ENCODE results near the gene DMRT3. TPM values are rescaled to one million over a fixed set of nuclear protein-coding genes. Genes with fewer than 3 reads are reported as not detected.
"Not testable (repeated sequence)": the region's sequence is repeated elsewhere in the genome, so short reads cannot be mapped to it uniquely, and the experiment has no call there.

DMRT3 gene
- total RNA-seq, 2 donors from 2014 or later = not detected

DNA sequence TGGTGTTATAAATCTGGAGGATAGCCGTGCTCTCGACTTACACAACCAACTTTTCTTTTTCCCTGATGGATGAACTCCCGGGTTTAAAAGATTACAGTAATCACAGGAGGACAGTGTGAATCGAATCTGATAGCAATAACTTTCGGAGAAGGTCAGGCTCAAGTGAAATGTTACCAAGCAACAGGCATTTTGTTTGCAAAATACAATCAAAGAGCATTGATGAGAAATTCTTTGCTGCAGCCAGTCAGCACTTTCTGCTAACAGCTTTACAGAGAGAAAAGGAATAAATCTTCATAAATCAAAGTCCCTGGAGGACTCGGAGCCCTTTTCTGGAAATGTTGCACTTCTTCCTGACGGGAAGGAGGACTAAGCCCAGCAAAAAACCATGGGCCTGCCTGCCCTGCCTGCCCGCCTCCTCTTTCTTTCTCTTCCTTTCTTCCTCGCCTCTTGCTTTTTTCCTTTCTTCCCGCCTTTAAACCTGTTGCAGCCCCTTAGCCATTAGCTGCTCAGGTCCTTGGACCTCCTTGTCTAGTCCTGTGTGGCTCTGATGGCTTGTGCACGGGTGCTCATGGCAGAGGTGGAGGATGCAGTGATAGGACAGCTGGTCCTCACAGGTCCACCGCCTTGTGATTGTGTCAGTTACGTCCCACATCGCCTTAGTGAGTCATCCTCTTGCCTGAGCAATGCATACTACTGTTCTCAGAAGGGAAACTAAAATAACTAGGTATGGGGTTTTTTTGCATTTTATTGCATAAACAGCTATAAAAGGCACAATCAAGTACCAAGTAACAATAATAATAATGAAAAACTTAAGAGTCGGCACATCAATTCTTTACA is 6.2 kb downstream of the DMRT3 start:
- DNase-seq = no peak
- Histone ChIP-seq H3K9me3 (no peaks in the 10 kb centered on the region), H3K27ac (no peak overlapping the region), H3K36me3 (no peaks in the 10 kb centered on the region), H3K4me3 (no peak overlapping the region), H3K9ac (ENCODE audit: low read depth in 2 of 2, low read length in 2 of 2) (no peak overlapping the region), H3K27me3 (peaks cover 58% of the 10 kb centered on the region), H3K4me1 (no peaks in the 10 kb centered on the region)
- intact Hi-C loops (cut with DNase I) = no loop called here
- TF ChIP-seq, protein P1, sequence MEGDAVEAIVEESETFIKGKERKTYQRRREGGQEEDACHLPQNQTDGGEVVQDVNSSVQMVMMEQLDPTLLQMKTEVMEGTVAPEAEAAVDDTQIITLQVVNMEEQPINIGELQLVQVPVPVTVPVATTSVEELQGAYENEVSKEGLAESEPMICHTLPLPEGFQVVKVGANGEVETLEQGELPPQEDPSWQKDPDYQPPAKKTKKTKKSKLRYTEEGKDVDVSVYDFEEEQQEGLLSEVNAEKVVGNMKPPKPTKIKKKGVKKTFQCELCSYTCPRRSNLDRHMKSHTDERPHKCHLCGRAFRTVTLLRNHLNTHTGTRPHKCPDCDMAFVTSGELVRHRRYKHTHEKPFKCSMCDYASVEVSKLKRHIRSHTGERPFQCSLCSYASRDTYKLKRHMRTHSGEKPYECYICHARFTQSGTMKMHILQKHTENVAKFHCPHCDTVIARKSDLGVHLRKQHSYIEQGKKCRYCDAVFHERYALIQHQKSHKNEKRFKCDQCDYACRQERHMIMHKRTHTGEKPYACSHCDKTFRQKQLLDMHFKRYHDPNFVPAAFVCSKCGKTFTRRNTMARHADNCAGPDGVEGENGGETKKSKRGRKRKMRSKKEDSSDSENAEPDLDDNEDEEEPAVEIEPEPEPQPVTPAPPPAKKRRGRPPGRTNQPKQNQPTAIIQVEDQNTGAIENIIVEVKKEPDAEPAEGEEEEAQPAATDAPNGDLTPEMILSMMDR (IDR thresholded peaks at IDR 0.05) = no peak

DNA sequence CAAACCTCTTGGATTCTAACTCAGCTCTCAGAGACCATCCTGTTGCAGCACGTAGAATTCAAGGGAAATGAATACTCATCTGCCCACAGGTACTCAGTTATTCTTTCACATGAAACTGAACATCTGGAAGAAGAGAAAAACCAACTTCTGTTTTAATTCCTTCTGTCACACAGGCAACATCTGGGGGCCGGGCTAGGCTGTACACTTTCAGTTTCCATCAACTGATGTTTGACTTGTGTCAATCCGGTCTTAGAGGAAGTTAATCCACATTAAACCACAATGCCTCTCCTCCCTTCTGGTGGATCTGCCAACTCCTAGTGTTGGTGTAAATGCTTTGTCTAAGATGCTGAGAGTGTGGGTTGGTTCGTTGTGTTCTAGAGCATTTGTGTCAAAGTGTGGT is 17.6 kb downstream of the DMRT3 start:
- H3K9ac ChIP-seq (ENCODE audit: low read depth in 2 of 2, low read length in 2 of 2) = no peak overlapping the region
- no peaks in the 10 kb centered on the region for H3K4me1 ChIP-seq
- DNase-seq = no peak
- intact Hi-C loops (cut with DNase I) = no loop called here
- TF ChIP-seq, protein P1 (IDR thresholded peaks at IDR 0.05) = no peak
- no peaks in the 10 kb centered on the region for H3K27me3 ChIP-seq
- no peak overlapping the region for H3K4me3 ChIP-seq
- no peaks in the 10 kb centered on the region for H3K9me3 ChIP-seq
- no peak overlapping the region for H3K27ac ChIP-seq
- no peaks in the 10 kb centered on the region for H3K36me3 ChIP-seq

DNA sequence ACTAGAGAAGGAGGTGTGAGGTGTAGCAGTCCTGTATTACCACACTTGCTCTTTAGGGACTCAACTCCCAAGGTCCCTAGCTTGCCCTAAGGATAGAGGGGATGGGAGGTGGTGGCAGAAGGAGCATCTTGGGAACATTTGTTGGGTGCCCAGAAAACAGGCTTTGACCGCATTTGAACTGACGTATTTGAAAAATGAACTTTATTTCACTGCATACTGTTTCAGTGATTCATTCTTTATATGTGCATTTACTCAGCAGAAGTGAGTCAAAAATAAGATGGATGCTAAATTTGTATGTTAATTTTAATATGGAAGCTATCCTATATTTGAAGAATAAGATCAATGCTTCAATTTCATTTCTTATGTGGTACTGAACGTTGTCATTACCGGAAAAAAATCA is 18.7 kb downstream of the DMRT3 start:
- intact Hi-C loops (cut with DNase I) = no loop called here

DNA sequence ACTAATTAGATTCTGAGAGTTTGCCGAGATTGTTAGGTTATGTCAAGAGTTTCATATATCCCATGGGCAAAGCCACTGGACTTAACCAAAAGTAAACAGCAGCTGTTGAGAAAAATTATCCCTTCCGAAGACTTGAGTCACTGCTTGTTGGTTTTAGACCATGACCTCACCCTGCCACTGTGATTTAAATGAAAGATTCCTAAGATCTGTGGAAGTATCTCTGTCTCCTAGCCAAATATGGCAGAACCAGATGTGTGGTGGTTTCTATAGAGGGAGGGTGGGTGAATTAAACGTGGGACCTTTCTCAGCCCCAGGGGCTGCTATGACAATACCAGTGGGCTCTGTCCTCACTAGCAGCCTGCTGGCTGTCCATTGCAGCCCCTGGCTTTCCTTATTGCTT is 19.3 kb downstream of the DMRT3 start:
- H3K36me3 ChIP-seq = no peaks in the 10 kb centered on the region
- intact Hi-C loops (cut with DNase I) = no loop called here
- DNase-seq = no peak
- no peaks in the 10 kb centered on the region for H3K4me1 ChIP-seq
- no peak overlapping the region for H3K9ac ChIP-seq (ENCODE audit: low read depth in 2 of 2, low read length in 2 of 2)
- TF ChIP-seq, protein P1 (IDR thresholded peaks at IDR 0.05) = no peak
- no peaks in the 10 kb centered on the region for H3K27me3 ChIP-seq
- no peak overlapping the region for H3K27ac ChIP-seq
- no peak overlapping the region for H3K4me3 ChIP-seq
- no peaks in the 10 kb centered on the region for H3K9me3 ChIP-seq

More for the DNA sequence above, 18.7 kb downstream of the DMRT3 start:
- H3K36me3 ChIP-seq = no peaks in the 10 kb centered on the region
- no peaks in the 10 kb centered on the region for H3K4me1 ChIP-seq
- TF ChIP-seq, protein P1 (IDR thresholded peaks at IDR 0.05) = no peak
- no peaks in the 10 kb centered on the region for H3K27me3 ChIP-seq
- H3K4me3 ChIP-seq = no peak overlapping the region
- no peak for DNase-seq
- H3K27ac ChIP-seq = no peak overlapping the region
- H3K9me3 ChIP-seq = no peaks in the 10 kb centered on the region
- no peak overlapping the region for H3K9ac ChIP-seq (ENCODE audit: low read depth in 2 of 2, low read length in 2 of 2)

DNA sequence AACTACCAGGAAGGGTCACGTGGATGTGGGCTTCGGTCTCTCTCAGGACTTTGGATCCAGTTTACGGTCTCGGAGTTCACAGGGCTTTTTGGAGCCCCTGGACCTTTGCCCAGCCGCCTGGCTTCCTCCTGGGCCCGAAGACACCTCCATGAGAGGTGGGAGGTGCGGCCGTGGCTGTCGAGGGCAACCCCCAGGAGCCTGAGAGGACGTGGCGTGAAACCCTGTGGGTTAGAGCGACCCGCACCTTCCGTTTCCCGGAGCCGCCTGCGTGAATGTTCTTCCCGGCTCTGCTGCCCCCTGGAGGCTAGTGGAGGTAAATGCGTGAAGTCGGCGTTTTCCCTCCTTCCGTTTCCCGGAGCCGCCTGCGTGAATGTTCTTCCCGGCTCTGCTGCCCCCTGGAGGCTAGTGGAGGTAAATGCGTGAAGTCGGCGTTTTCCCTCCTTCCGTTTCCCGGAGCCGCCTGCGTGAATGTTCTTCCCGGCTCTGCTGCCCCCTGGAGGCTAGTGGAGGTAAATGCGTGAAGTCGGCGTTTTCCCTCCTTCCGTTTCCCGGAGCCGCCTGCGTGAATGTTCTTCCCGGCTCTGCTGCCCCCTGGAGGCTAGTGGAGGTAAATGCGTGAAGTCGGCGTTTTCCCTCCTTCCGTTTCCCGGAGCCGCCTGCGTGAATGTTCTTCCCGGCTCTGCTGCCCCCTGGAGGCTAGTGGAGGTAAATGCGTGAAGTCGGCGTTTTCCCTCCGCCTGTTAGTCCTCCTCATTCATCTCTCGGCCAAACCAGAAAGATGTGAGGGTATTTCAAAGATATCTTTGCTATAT is 22.1 kb downstream of the DMRT3 start:
- H3K4me1 ChIP-seq; H3K36me3 ChIP-seq; H3K27me3 ChIP-seq; H3K4me3 ChIP-seq; H3K27ac ChIP-seq; DNase-seq; H3K9me3 ChIP-seq; H3K9ac ChIP-seq (ENCODE audit: low read depth in 2 of 2, low read length in 2 of 2); intact Hi-C loops (cut with DNase I): not testable (repeated sequence)
- TF ChIP-seq, protein P1 (IDR thresholded peaks at IDR 0.05) = peak; percentile 24
